Measurements from ENCODE around the gene TIGD4. TPM values are rescaled to one million over a fixed set of nuclear protein-coding genes. Genes with fewer than 3 reads are reported as not detected.

Gene TIGD4
- total RNA-seq, 3 donors from 2014 or later (not counting 1 experiment from before 2014, with no cell fraction given) = not detected

- intact Hi-C loops (cut with micrococcal nuclease) = no loop called here
These were observed 793 bp upstream of the TIGD4 start for GRCh38 chr4:152780267-152780778.

GRCh38 chr4:152778656-152779512, 646 bp downstream of the TIGD4 start:
- no peaks in the 10 kb centered on the region for H3K36me3 ChIP-seq (ENCODE audit: control insufficient read depth, insufficient read depth, low read length)
- Mint-ChIP-seq H3K36me3 (no peaks in the 10 kb centered on the region), H3K9me3 (no peaks in the 10 kb centered on the region), H3K27ac (peak overlapping the region; percentile 95 to 99), H3K27me3 (ENCODE audit: low read depth in 2 of 2) (peaks cover 5 to 18% of the 10 kb centered on the region in 2 donors), H3K4me3 (peak overlapping the region; percentile 99), H3K4me1 (peaks cover 51 to 54% of the 10 kb centered on the region in 2 donors)
- 3% methylated on average over 23 of the region's 30 CpGs for WGBS (ENCODE audit: insufficient coverage)
- peak in 1 of 3 donors; percentile 21 for ATAC-seq
- DNase-seq = peak; percentile 19 to 60
- intact Hi-C loops (cut with micrococcal nuclease) = loop anchor here (1.0 to 5.0 kb wide), 2 partner anchors 243 to 1017 kb away; partner anchors contain the start of genes FBXW7 and GATB
- TF ChIP-seq CTCF (IDR thresholded peaks at IDR 0.05) = no peak
- peak overlapping the region; percentile 73 for H3K27ac ChIP-seq (ENCODE audit: low read length)
- H3K4me3 ChIP-seq (ENCODE audit: low read length) = peak overlapping the region; percentile 78
- peaks cover 12% of the 10 kb centered on the region for H3K4me1 ChIP-seq (ENCODE audit: control insufficient read depth, insufficient read depth, low read length)
- no peaks in the 10 kb centered on the region for H3K9me3 ChIP-seq (ENCODE audit: control insufficient read depth, insufficient read depth, low read length)
- H3K27me3 ChIP-seq (ENCODE audit: control insufficient read depth, insufficient read depth, low read length) = no peaks in the 10 kb centered on the region

More at GRCh38 chr4:152780267-152780778, 793 bp upstream of the TIGD4 start:
- Histone ChIP-seq H3K4me3 (ENCODE audit: low read length) (peak overlapping the region; percentile 78), H3K27ac (ENCODE audit: low read length) (peak overlapping the region; percentile 73), H3K9me3 (ENCODE audit: control insufficient read depth, insufficient read depth, low read length) (no peaks in the 10 kb centered on the region), H3K36me3 (ENCODE audit: control insufficient read depth, insufficient read depth, low read length) (no peaks in the 10 kb centered on the region), H3K4me1 (ENCODE audit: control insufficient read depth, insufficient read depth, low read length) (peaks cover 12% of the 10 kb centered on the region), H3K27me3 (ENCODE audit: control insufficient read depth, insufficient read depth, low read length) (no peaks in the 10 kb centered on the region)
- ATAC-seq (peak; percentile 54 to 76 (median 62)), DNase-seq (peak; percentile 56 to 84)
- Mint-ChIP-seq H3K27ac (peak overlapping the region; percentile 95 to 99), H3K4me3 (peak overlapping the region; percentile 99), H3K4me1 (peaks cover 54 to 55% of the 10 kb centered on the region in 2 donors), H3K27me3 (ENCODE audit: low read depth in 2 of 2) (peaks cover 5 to 18% of the 10 kb centered on the region in 2 donors), H3K36me3 (no peaks in the 10 kb centered on the region), H3K9me3 (no peaks in the 10 kb centered on the region)
- TF ChIP-seq CTCF (IDR thresholded peaks at IDR 0.05) = no peak
- 4% methylated on average over 11 of the region's 14 CpGs for WGBS (ENCODE audit: insufficient coverage)

- WGBS (ENCODE audit: insufficient coverage) = 100% methylated on average over 1 of the region's 1 CpG
- Mint-ChIP-seq H3K9me3 (no peaks in the 10 kb centered on the region), H3K4me3 (no peak overlapping the region), H3K4me1 (peaks cover 40 to 41% of the 10 kb centered on the region in 2 donors), H3K27me3 (ENCODE audit: low read depth in 2 of 2) (peaks cover 5 to 18% of the 10 kb centered on the region in 2 donors), H3K27ac (no peak overlapping the region), H3K36me3 (no peaks in the 10 kb centered on the region)
- no peak for TF ChIP-seq CTCF (IDR thresholded peaks at IDR 0.05)
- intact Hi-C loops (cut with micrococcal nuclease) = loop anchor here (5.0 kb wide), 1 partner anchor 1015 kb away; the partner anchor contains the start of gene GATB
- no peak for ATAC-seq
- Histone ChIP-seq H3K9me3 (ENCODE audit: control insufficient read depth, insufficient read depth, low read length) (no peaks in the 10 kb centered on the region), H3K4me3 (ENCODE audit: low read length) (no peak overlapping the region), H3K36me3 (ENCODE audit: control insufficient read depth, insufficient read depth, low read length) (no peaks in the 10 kb centered on the region), H3K27me3 (ENCODE audit: control insufficient read depth, insufficient read depth, low read length) (no peaks in the 10 kb centered on the region), H3K4me1 (ENCODE audit: control insufficient read depth, insufficient read depth, low read length) (peaks cover 12% of the 10 kb centered on the region), H3K27ac (ENCODE audit: low read length) (no peak overlapping the region)
- no peak for DNase-seq
These were observed 2.0 kb downstream of the TIGD4 start for GRCh38 chr4:152777488-152777887.
